Left forelimb (tissue), 1 donor: ENCODE results near the gene VAV1.

Source experiments
- DNase-seq: peaks from one replicate; pipeline ENCODE4 v3.0.0-alpha.2; 2018; ENCODE audit warnings: low spot score

VAV1 gene

DNA sequence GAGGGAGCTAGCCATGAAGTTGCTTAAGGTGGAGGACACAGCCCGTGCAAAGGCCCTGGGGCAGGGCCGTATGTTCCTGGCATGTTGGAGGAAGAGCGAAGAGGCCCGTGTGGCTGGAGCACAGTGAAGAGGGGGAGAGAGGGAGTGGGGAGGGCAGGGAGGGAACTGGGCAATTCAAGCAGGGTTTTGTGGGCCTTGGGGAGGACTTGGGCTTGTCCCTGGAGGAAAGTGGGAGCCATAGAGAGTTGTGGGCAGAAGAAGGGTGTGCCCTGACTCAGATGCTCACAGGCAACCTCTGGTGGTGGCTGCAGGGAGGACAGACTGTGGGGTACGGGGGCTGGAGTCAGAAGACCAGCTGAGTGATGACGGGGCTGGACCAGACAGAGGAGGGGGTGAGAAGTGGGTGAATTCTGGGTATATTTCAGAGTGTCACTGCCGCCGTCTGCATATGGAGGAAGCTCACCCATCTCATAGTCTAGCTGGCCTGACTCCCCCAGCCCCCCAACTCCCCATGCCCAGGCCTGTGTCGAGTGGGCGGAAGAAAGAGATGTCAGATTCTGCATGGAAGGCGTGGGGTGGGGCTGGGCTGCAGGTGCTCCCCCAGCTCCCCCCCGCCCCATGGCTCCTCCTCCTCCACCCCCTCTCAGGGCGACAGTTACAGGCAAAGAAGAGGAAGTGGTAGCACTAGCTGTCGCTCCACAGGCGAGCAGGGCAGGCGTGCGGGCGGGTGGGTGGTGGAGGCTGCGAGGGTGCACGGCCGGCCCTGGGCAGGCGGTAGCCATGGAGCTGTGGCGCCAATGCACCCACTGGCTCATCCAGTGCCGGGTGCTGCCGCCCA is at the start of gene VAV1:
Gene VAV1, plus strand, starts transcription at position 681 of the 838 bp plus-strand sequence. Its CDS starts 100 bp downstream, at position 781.
- DNase-seq = no peak

DNA sequence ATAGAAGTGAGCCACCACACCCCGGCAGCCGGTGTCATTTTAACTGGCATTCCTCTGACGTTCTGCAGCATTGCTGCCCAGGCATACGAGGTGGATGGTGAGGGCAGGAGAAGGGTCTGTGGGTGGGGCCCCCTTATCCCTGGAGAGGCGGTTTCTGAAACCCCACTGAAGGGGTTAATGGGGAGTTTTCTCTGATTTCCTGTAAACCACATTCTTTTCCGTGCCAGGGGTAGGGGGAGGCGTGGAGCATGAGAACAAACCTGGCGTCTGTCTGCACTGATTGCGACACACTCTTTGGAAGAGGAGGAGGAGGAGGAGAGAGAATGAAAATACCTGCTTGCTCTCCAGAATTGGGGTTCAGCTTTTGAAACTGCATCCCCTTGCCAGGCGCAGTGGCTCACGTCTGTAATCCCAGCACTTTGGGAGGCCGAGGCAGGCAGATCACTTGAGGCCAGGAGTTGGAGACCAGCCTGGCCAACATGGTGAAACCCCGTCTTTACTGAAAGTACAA is 49.3 kb upstream of the VAV1 start:
- no peak for DNase-seq

GRCh38 chr19:6723738-6724137 is 48.8 kb upstream of the VAV1 start:
- DNase-seq = no peak

DNA sequence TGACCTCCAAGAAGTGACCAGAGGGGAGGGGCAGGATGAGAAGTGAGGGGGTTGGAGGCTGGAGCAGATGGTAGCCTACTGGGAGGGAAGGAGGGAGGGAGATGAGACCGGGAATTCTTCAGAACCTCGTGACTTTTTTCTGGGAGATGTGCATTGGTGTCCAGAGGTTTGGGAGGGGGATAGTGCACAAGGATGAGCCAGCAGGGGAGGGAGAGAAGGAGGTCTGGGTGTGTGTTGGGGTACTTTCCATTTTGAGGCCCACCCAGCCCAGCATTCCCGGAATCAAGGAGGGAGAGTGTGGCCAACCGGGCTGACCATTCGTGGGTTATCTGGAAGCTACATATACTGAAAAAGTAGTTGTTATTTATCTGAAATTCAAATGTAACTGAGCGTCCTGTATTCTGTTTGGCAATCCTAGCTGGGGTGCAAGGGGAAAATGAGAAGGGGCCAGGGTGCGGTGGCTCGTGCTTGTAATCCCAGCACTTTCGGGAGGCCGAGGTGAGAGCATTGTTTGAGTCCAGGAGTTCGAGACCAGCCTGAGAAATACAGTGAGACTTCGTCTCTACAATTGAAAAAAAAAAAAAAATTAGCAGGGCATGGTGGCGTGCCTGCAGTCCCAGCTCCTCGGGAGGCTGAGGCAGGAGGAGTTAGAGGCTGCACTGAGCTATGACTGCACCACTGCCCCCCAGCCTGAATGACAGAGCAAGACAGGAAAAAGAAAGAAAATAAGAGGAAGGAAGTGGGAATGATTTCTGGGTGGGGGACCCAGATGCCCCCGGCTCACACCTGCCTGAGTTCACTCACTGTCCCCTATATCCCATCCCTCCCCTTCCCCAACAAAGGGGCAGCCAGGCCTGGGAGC is 47.6 kb upstream of the VAV1 start:
- DNase-seq = no peak

DNA sequence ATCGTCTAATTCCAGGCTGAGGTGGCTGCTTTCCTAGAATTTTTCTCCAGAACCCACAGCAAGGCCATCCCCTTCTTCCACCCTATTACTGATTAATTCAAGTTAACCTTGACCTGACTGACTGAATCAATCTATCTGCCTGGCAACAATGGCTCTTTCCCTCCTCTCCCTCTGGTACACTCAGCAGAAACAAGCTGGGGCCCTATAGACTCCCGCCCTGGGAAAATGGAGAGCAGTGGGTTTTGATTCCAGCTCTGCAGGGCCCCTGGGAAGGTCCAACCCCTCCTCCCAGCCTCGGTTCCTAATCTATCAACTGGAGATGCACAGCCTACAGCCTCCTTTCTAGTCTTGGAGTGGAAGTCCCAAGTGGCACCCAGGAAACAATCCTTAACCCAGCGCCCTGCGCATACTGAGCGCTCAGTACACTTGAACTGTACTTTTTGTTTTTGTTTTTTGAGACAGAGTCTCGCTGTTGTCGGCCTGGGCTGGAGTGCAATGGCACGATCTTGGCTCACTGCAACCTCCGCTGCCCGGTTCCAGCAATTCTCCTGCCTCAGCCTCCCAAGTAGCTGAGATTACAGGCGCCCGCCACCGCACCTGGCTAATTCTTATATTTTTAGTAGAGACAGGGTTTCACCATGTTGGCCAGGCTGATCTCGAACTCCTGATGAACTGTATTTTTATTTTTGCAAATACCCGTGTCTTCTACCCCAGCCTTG is 46.8 kb upstream of the VAV1 start:
- no peak for DNase-seq

DNA sequence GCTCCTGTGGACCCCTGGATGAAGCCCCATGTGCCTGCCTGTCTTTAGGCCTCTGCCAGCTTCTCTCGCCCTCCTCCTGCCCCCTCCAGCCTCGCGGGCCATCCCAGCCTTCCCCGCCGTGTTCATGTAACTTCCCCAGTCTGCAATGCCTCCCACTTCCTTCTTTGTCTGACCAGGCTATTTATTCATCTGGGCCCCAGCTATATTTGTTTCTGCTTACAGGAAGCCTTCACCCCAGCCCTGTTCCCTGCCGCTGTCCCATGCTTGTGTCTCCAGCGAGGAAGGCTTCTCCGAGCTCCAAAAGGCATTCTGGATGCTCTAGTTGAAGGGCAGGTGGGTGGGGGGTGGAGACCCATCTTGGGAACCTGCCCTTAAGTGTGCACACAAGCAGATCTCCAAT is 44.2 kb upstream of the VAV1 start:
- DNase-seq = no peak

DNA sequence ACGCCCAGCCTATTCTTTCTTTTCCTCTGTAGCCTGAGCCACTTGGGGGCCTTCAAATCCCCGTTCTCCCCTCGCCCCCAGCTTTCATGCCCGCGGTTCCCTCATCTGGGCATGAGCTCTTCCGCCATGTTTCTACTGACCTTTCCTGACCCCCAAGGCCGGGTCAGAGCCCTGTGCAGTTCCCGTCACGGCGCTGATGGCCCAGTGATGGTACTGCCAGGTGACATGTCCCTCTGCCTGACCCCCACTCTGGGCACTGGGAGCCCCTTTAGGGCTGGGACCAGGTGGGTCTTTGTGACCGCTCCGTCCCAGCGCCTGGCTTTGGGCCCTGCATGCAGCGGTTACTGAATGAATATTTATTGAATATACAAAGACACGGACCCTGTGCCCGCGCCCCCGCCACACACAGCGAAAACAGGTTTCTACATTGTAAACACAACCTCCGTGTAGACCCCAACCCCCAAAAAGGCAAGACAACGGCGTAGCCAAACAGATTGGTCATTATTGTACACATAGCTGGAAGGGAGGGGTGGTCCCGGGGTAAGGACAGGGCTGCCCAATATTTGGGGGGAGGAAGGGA is 42.8 kb upstream of the VAV1 start:
- no peak for DNase-seq

- DNase-seq = no peak
These were observed 42.2 kb upstream of the VAV1 start for GRCh38 chr19:6730153-6730804.

DNA sequence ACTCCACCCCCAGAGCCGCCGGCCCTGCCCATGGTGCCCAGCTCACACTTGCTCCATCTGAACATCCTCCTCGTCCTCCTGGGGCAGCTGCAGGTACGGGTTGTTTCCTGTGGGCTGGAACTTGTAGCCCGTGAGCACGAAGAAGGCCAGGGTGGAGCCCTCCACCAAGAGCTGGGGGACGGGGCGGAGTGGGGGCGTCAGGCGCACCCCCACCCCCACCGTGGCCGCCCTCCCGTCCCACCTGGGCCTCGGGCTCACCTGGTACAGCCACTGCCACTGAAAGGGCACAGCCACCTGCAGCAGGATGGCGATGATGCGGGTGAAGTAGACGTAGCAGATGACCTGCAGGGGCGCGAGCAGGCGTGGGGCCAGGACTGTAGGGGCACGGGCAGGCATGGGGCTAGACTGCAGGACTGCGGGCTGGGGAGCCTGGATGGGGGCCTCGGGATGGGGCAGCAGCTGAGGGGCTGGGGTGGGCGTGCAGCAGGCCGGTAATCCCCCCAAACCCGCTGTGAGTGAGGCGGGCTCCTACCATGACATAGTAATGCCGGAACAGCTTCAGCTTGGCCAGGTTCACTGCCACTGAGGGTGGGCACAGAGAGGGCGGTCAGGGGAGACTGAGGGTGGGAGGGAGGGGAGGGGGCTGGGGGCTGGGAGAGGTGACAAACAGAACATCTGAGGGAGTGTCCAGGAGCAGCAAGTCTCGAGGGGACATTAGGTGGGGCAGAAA is 41.4 kb upstream of the VAV1 start:
- DNase-seq = no peak

DNA sequence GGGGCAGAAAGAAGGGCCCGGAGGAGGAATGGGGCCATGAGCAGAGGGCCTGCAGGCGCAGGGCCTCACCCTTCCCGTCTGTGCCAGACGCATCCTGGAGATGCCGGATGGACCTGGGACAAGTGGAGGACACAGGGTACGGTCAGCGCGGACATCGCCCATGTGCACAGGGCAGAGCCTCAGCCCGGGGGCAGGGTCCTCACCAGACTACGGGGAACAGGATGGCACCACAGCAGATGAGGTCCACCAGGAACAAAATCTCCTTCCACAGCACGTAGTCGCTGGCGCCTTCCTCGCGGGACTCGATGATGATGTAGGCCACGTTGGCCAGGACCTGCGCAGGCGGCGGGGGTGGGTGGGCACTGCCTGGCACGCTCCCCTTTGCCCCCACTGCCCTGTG is 40.7 kb upstream of the VAV1 start:
- no peak for DNase-seq

GRCh38 chr19:6732803-6733337 is 39.6 kb upstream of the VAV1 start:
- DNase-seq = no peak

DNA sequence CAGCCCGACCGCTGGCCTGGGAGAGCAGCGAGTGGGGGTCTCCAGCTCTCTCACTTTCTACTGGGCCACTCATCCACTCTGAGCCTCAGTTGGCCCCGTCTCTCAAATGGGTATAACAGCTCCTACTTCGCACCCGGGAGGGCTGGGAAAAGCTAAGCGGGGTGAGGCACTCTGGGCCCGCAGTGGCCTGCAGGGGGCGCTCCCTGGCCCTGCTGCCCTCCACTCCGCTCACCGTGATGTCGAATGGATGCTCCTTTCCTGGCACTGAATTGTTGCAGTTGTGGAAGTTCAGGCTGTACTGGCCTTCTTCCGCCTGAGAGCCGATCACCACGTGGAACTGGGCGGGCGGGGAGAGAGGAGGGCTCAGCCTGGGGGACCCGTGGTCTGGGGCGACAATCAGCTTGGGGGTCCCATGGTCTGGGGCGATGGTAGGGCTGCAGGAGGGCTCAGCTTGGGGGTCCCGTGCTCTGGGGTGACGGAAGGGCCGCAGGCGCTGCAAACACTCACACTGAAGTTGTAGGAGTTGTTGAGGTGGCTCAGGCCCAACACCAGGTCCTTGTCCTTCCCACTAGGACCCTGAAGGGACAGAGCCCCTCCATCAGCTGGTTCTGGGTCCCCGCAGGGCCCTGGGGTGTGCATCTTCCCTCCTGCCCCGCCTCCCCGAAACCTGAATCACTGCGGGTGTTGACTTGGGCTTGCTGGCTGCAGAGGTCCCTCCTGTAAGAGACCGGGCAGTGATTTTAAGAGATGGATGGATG is 39.0 kb upstream of the VAV1 start:
- DNase-seq = no peak

DNA sequence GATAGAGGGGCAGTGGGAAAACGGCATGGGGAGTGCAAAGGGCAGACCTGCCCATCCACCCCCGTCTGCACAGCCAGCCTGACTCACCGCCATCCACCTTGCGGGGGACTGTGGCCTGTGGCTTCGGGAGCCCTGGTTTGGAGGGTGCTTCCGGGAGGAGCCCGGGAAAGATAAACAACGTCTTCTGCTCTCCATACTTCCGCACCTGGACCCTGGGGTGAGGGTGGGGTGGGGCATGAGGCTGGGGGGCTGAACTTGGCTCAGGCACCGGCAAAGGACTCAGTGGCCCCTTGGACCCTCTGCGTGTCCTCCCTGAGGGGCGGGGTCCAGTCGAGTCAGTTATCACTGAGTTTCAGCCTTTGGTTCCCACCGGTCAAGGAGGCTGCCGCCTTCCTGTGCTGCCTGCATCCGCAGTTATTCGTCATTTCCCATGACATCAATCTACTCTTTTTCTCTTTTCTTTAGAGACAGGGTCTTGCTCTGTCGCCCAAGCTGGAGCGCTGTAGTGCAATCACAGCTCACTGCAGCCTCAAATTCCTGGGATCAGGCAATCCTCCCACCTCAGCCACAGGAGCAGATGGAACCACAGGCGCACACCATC is 38.3 kb upstream of the VAV1 start:
- DNase-seq = no peak

GRCh38 chr19:6735181-6735911 is 37.2 kb upstream of the VAV1 start:
- DNase-seq = no peak

GRCh38 chr19:6736169-6736916 is 36.2 kb upstream of the VAV1 start:
- peak; percentile 80 for DNase-seq

GRCh38 chr19:6736917-6737283 is 35.6 kb upstream of the VAV1 start:
- DNase-seq = no peak

- DNase-seq = peak; percentile 100
These were observed 35.1 kb upstream of the VAV1 start, which contains the start of gene GPR108 for GRCh38 chr19:6737284-6737872. TSS of gene GPR108 (minus strand) at chr19:6737580. CDS start at chr19:6737576, 4 bp downstream.
